ENCODE measurements around the gene SART3.
"Not testable (repeated sequence)": the region's sequence is repeated elsewhere in the genome, so short reads cannot be mapped to it uniquely, and the experiment has no call there.

The SART3 gene

GRCh38 chr12:108485371-108485770, 75.6 kb downstream of the SART3 start:
- DNase-seq, result not testable (repeated sequence)

- no peak for DNase-seq
These were observed 76.1 kb downstream of the SART3 start for GRCh38 chr12:108484845-108485244.

GRCh38 chr12:108484431-108484830, 76.5 kb downstream of the SART3 start:
- no peak for DNase-seq

GRCh38 chr12:108483213-108484059, 77.5 kb downstream of the SART3 start:
- DNase-seq, result no peak

GRCh38 chr12:108482717-108483212, 78.2 kb downstream of the SART3 start:
- DNase-seq, result no peak

GRCh38 chr12:108479364-108480070, 81.5 kb downstream of the SART3 start:
- no peak for DNase-seq

GRCh38 chr12:108478611-108479206, 82.3 kb downstream of the SART3 start:
- DNase-seq, result no peak

GRCh38 chr12:108477881-108478259, 83.1 kb downstream of the SART3 start:
- DNase-seq, result no peak

- DNase-seq, result no peak
These were observed 83.7 kb downstream of the SART3 start for GRCh38 chr12:108477055-108477880.

- no peak for DNase-seq
These were observed 85.6 kb downstream of the SART3 start for GRCh38 chr12:108475396-108475795.

GRCh38 chr12:108473400-108474055, 87.4 kb downstream of the SART3 start:
- DNase-seq, result no peak

All from hematopoietic multipotent progenitor cell treated with erythropoietin and hydrocortisone succinate and interleukin-3 and kit ligand, for 8 days (in vitro differentiated cells).